CD8-positive, alpha-beta memory T cell (primary cell): Measurements from ENCODE around the gene CSNK2A2. TPM values are rescaled to one million over a fixed set of nuclear protein-coding genes. Genes with fewer than 3 reads are reported as not detected.

Experiments used
- CTCF ChIA-PET: fragments of 350-600 bp; sonication (Branson Sonifier 250); formaldehyde crosslinking; loops from one replicate; lab custom pipeline; 2021; ENCODE audit warnings: antibody characterized with exemption; lab: Charles Lee
- POLR2A ChIA-PET: fragments of 350-600 bp; sonication (Branson Sonifier 250); formaldehyde crosslinking; loops from one replicate; lab custom pipeline; 2021; ENCODE audit warnings: antibody characterized with exemption; lab: Charles Lee
- DNase-seq, 5 donors: peaks; one replicate each; pipeline versions ENCODE4 v3.0.0 to v3.0.0-alpha.2; 2020 to 2022; ENCODE audit warnings: mixed read lengths in 1 of 5
- H3K27ac ChIP-seq: one replicate; pipeline ENCODE4 v1.7.0; 2013; ENCODE audit warnings: low read depth, mild to moderate bottlenecking, low read length, moderate library complexity
- H3K27me3 ChIP-seq: 2 replicates; pipeline ENCODE4 v1.7.0; 2013; ENCODE audit warnings: low read length, mild to moderate bottlenecking; ENCODE audit not compliant: insufficient read depth, poor library complexity, severe bottlenecking
- H3K36me3 ChIP-seq: 2 replicates; pipeline ENCODE4 v1.7.0; 2013; ENCODE audit warnings: mild to moderate bottlenecking, low read length, moderate library complexity; ENCODE audit not compliant: insufficient read depth
- H3K4me1 ChIP-seq: 2 replicates; pipeline ENCODE4 v1.7.0; 2013; ENCODE audit warnings: mild to moderate bottlenecking, low read length, moderate library complexity; ENCODE audit not compliant: insufficient read depth
- H3K4me3 ChIP-seq: 2 replicates; pipeline ENCODE4 v1.7.0; 2013; ENCODE audit warnings: mild to moderate bottlenecking, low read length
- H3K9me3 ChIP-seq: 2 replicates; pipeline ENCODE4 v1.7.0; 2013; ENCODE audit warnings: mild to moderate bottlenecking, low read length
- H3K27ac Mint-ChIP-seq, 8 donors: one replicate each; pipeline ENCODE4 v1.8.0; 2020 to 2021; ENCODE audit warnings: mixed read lengths in 8 of 8, mild to moderate bottlenecking in 6 of 8, inconsistent platforms in 3 of 8, moderate library complexity in 3 of 8
- H3K27me3 Mint-ChIP-seq, 2 donors: one replicate each; pipeline ENCODE4 v1.8.0; 2020 to 2021; ENCODE audit warnings: mixed read lengths in 2 of 2, mild to moderate bottlenecking in 1 of 2, moderate library complexity in 1 of 2
- H3K36me3 Mint-ChIP-seq, 3 donors: one replicate each; pipeline ENCODE4 v1.8.0; 2020 to 2021; ENCODE audit warnings: mixed read lengths in 3 of 3, inconsistent platforms in 1 of 3, mild to moderate bottlenecking in 1 of 3
- H3K4me1 Mint-ChIP-seq, 3 donors: one replicate each; pipeline ENCODE4 v1.8.0; 2020 to 2021; ENCODE audit warnings: mixed read lengths in 3 of 3, inconsistent platforms in 1 of 3, mild to moderate bottlenecking in 1 of 3
- H3K4me3 Mint-ChIP-seq, 7 donors: one replicate each; pipeline ENCODE4 v1.8.0; 2020 to 2021; ENCODE audit warnings: mixed read lengths in 7 of 7, mild to moderate bottlenecking in 6 of 7, moderate library complexity in 4 of 7, inconsistent platforms in 2 of 7
- H3K9me3 Mint-ChIP-seq, 5 donors: one replicate each; pipeline ENCODE4 v1.8.0; 2020 to 2022; ENCODE audit warnings: mixed read lengths in 5 of 5, mild to moderate bottlenecking in 3 of 5, moderate library complexity in 2 of 5, inconsistent platforms in 1 of 5
- polyA plus RNA-seq: library from polyadenylated mRNA; unstranded; fragments of 300-500 nt; fragmentation: Illumina TruSeq; gene quantifications from one replicate; pipeline ENCODE4 v1.2.3, GENCODE V29; 2021
- total RNA-seq, 2 experiments: library from RNA; stranded (reverse); gene quantifications; one replicate each; pipeline ENCODE4 v1.2.3, GENCODE V29; 2021

The CSNK2A2 gene
- total and polyA plus RNA-seq, 3 experiments from 2014 or later: 11.1 to 99.9 (median 99.1) TPM

- peaks cover 23% of the 10 kb centered on the region for H3K36me3 ChIP-seq
- H3K27ac ChIP-seq: no peak overlapping the region
- Mint-ChIP-seq H3K9me3 (peaks cover 0 to 2% (median 0%) of the 10 kb centered on the region in 5 donors), H3K27ac (peak overlapping the region in 5 of 8 donors; percentile 17 to 82 (median 20)), H3K27me3 (peaks cover 1 to 9% of the 10 kb centered on the region in 2 donors), H3K4me3 (peak overlapping the region; percentile 85 to 94 (median 86)), H3K36me3 (peaks cover 0 to 61% (median 20%) of the 10 kb centered on the region in 3 donors), H3K4me1 (peaks cover 60 to 74% (median 70%) of the 10 kb centered on the region in 3 donors)
- H3K27me3 ChIP-seq: no peaks in the 10 kb centered on the region
- ChIA-PET POLR2A (no interaction called here), CTCF (no interaction called here)
- H3K4me1 ChIP-seq: peaks cover 30% of the 10 kb centered on the region
- H3K9me3 ChIP-seq: no peaks in the 10 kb centered on the region
- DNase-seq: no peak
- no peak overlapping the region for H3K4me3 ChIP-seq
Observed at GRCh38 chr16:58195771-58196170, 2.1 kb downstream of the CSNK2A2 start.

- Mint-ChIP-seq H3K9me3 (peaks cover 0 to 2% (median 0%) of the 10 kb centered on the region in 5 donors), H3K4me1 (peaks cover 61 to 76% (median 75%) of the 10 kb centered on the region in 3 donors), H3K27ac (peak overlapping the region in 4 of 8 donors; percentile 17 to 20 (median 18)), H3K36me3 (peaks cover 0 to 66% (median 21%) of the 10 kb centered on the region in 3 donors), H3K27me3 (peaks cover 0 to 5% of the 10 kb centered on the region in 2 donors), H3K4me3 (peak overlapping the region in 4 of 7 donors; percentile 24 to 93 (median 58))
- H3K4me3 ChIP-seq: no peak overlapping the region
- ChIA-PET CTCF (no interaction called here), POLR2A (no interaction called here)
- no peaks in the 10 kb centered on the region for H3K9me3 ChIP-seq
- peaks cover 28% of the 10 kb centered on the region for H3K36me3 ChIP-seq
- H3K4me1 ChIP-seq: peaks cover 30% of the 10 kb centered on the region
- no peaks in the 10 kb centered on the region for H3K27me3 ChIP-seq
- no peak for DNase-seq
- H3K27ac ChIP-seq: no peak overlapping the region
Observed at GRCh38 chr16:58195344-58195743, 2.6 kb downstream of the CSNK2A2 start.

- Histone ChIP-seq H3K27me3 (no peaks in the 10 kb centered on the region), H3K4me3 (no peak overlapping the region), H3K36me3 (peaks cover 28% of the 10 kb centered on the region), H3K27ac (no peak overlapping the region), H3K9me3 (no peaks in the 10 kb centered on the region), H3K4me1 (peaks cover 30% of the 10 kb centered on the region)
- ChIA-PET CTCF (no interaction called here), POLR2A (no interaction called here)
- Mint-ChIP-seq H3K9me3 (peaks cover 0 to 2% (median 0%) of the 10 kb centered on the region in 5 donors), H3K27ac (peak overlapping the region in 2 of 8 donors; percentile 47 to 54), H3K4me1 (peaks cover 61 to 78% (median 76%) of the 10 kb centered on the region in 3 donors), H3K4me3 (peak overlapping the region in 1 of 7 donors; percentile 93), H3K36me3 (peaks cover 0 to 71% (median 21%) of the 10 kb centered on the region in 3 donors), H3K27me3 (no peaks in the 10 kb centered on the region)
- no peak for DNase-seq
Observed at GRCh38 chr16:58194790-58195189, 3.1 kb downstream of the CSNK2A2 start.

GRCh38 chr16:58187665-58188421, 10.1 kb downstream of the CSNK2A2 start:
- Mint-ChIP-seq H3K4me1 (peaks cover 24 to 43% (median 32%) of the 10 kb centered on the region in 3 donors), H3K36me3 (peaks cover 0 to 92% (median 37%) of the 10 kb centered on the region in 3 donors), H3K27ac (peak overlapping the region in 3 of 8 donors; percentile 18 to 37 (median 29)), H3K27me3 (no peaks in the 10 kb centered on the region), H3K4me3 (no peak overlapping the region), H3K9me3 (no peaks in the 10 kb centered on the region)
- Histone ChIP-seq H3K9me3 (no peaks in the 10 kb centered on the region), H3K27ac (no peak overlapping the region), H3K4me3 (no peak overlapping the region), H3K36me3 (peaks cover 32% of the 10 kb centered on the region), H3K27me3 (no peaks in the 10 kb centered on the region), H3K4me1 (no peaks in the 10 kb centered on the region)
- no peak for DNase-seq
- POLR2A ChIA-PET: no interaction called here
- CTCF ChIA-PET: interaction anchor here (1.1 kb wide), 1 partner anchor 9 kb away, joined by 3 read pairs; no protein-coding TSS in a partner anchor

- H3K36me3 Mint-ChIP-seq: peaks cover under 1 to 90% (median 35%) of the 10 kb centered on the region in 3 donors
- peaks cover 29% of the 10 kb centered on the region for H3K36me3 ChIP-seq
- no peaks in the 10 kb centered on the region for H3K9me3 ChIP-seq
- no peaks in the 10 kb centered on the region for H3K27me3 ChIP-seq
- ChIA-PET CTCF (no interaction called here), POLR2A (no interaction called here)
- H3K4me1 Mint-ChIP-seq: peaks cover 19 to 36% (median 25%) of the 10 kb centered on the region in 3 donors
- no peaks in the 10 kb centered on the region for H3K27me3 Mint-ChIP-seq
- no peaks in the 10 kb centered on the region for H3K4me1 ChIP-seq
- no peaks in the 10 kb centered on the region for H3K9me3 Mint-ChIP-seq
- DNase-seq: no peak
- no peak overlapping the region for H3K27ac ChIP-seq
- no peak overlapping the region for H3K4me3 Mint-ChIP-seq
- no peak overlapping the region for H3K4me3 ChIP-seq
- peak overlapping the region in 2 of 8 donors; percentile 32 to 50 for H3K27ac Mint-ChIP-seq
Observed at GRCh38 chr16:58187092-58187491, 10.8 kb downstream of the CSNK2A2 start.

GRCh38 chr16:58186176-58186944, 11.5 kb downstream of the CSNK2A2 start:
- Histone ChIP-seq H3K27me3 (no peaks in the 10 kb centered on the region), H3K36me3 (peaks cover 24% of the 10 kb centered on the region), H3K9me3 (no peaks in the 10 kb centered on the region), H3K4me1 (no peaks in the 10 kb centered on the region), H3K4me3 (no peak overlapping the region), H3K27ac (no peak overlapping the region)
- CTCF ChIA-PET: no interaction called here
- Mint-ChIP-seq H3K27me3 (no peaks in the 10 kb centered on the region), H3K9me3 (no peaks in the 10 kb centered on the region), H3K4me1 (peaks cover 15 to 33% (median 23%) of the 10 kb centered on the region in 3 donors), H3K4me3 (no peak overlapping the region), H3K36me3 (peaks cover 7 to 90% (median 31%) of the 10 kb centered on the region in 3 donors), H3K27ac (peak overlapping the region in 1 of 8 donors; percentile 50)
- POLR2A ChIA-PET: no interaction called here
- no peak for DNase-seq

- peak in 1 of 5 donors; percentile 16 for DNase-seq
- peak overlapping the region; percentile 4 for H3K4me3 ChIP-seq
- peaks cover 25% of the 10 kb centered on the region for H3K4me1 ChIP-seq
- H3K4me3 Mint-ChIP-seq: peak overlapping the region in 6 of 7 donors; percentile 39 to 65 (median 54)
- ChIA-PET CTCF (interaction anchor here (0.9 kb wide), 1 partner anchor 9 kb away, joined by 3 read pairs; no protein-coding TSS in a partner anchor), POLR2A (no interaction called here)
- H3K4me1 Mint-ChIP-seq: peaks cover 32 to 62% (median 44%) of the 10 kb centered on the region in 3 donors
- H3K36me3 ChIP-seq: peaks cover 9% of the 10 kb centered on the region
- no peaks in the 10 kb centered on the region for H3K27me3 Mint-ChIP-seq
- peaks cover 8 to 79% (median 20%) of the 10 kb centered on the region in 3 donors for H3K36me3 Mint-ChIP-seq
- H3K27me3 ChIP-seq: no peaks in the 10 kb centered on the region
- no peak overlapping the region for H3K27ac ChIP-seq
- H3K9me3 Mint-ChIP-seq: no peaks in the 10 kb centered on the region
- H3K27ac Mint-ChIP-seq: peak overlapping the region; percentile 47 to 90 (median 76)
- no peaks in the 10 kb centered on the region for H3K9me3 ChIP-seq
Observed at GRCh38 chr16:58177353-58177710, 20.6 kb downstream of the CSNK2A2 start.
